Upper lobe of left lung (tissue), 6 donors: ENCODE data around the gene WT1. TPM values are rescaled to one million over a fixed set of nuclear protein-coding genes. Genes with fewer than 3 reads are reported as not detected.
"Not testable (repeated sequence)": the region's sequence is repeated elsewhere in the genome, so short reads cannot be mapped to it uniquely, and the experiment has no call there.

Source experiments
- ATAC-seq, 2 donors: fragments of 200-7000 bp; cut with Tn5 transposase; one replicate each; pipeline ENCODE4 v1.9.1; 2022; ENCODE audit warnings: mild to moderate bottlenecking in 2 of 2, moderate library complexity in 2 of 2; ENCODE audit not compliant: low FRiP score in 2 of 2
- DNase-seq, 2 donors: peaks; one replicate each; pipeline ENCODE4 v3.0.0-alpha.2; 2019 to 2020
- H3K27ac ChIP-seq, 4 donors: fragments of 200-600 bp; sonication (generic); one replicate each; pipeline ENCODE4 v1.5.1; 2016 to 2019
- H3K27me3 ChIP-seq, 4 donors: fragments of 200-600 bp; sonication (generic); one replicate each; pipeline ENCODE4 v1.5.1; 2017 to 2019
- H3K36me3 ChIP-seq, 4 donors: fragments of 200-600 bp; sonication (generic); one replicate each; pipeline ENCODE4 v1.5.1; 2016 to 2019
- H3K4me1 ChIP-seq, 4 donors: fragments of 200-600 bp; sonication (generic); one replicate each; pipeline ENCODE4 v1.5.1; 2018 to 2019
- H3K4me3 ChIP-seq, 4 donors: fragments of 200-600 bp; sonication (generic); one replicate each; pipeline ENCODE4 v1.5.1; 2017 to 2019; ENCODE audit warnings: mild to moderate bottlenecking in 2 of 4, moderate library complexity in 1 of 4
- H3K9me3 ChIP-seq, 4 donors: fragments of 200-600 bp; sonication (generic); one replicate each; pipeline ENCODE4 v1.5.1; 2018 to 2019
- CTCF ChIP-seq, 6 experiments: fragments of 450-650 bp in 4 of 6; fragments of 200-600 bp in 2 of 6; sonication (generic) in 2 of 6; IDR thresholded peaks; one replicate each; pipeline ENCODE4 v1.5.1; 2016 to 2019; ENCODE audit warnings: antibody characterized with exemption in 6 of 6
- EP300 ChIP-seq, 4 donors: sonication (generic); formaldehyde crosslinking; IDR thresholded peaks; one replicate each; pipeline ENCODE4 v1.5.1; 2017; ENCODE audit warnings: antibody characterized with exemption in 4 of 4, control low read depth in 2 of 4
- POLR2A ChIP-seq, 4 donors: fragments of 450-650 bp; IDR thresholded peaks; one replicate each; pipeline ENCODE4 v1.5.1; 2016 to 2017; ENCODE audit warnings: antibody characterized with exemption in 4 of 4, mild to moderate bottlenecking in 2 of 4
- POLR2AphosphoS5 ChIP-seq, 2 donors: sonication (generic); formaldehyde crosslinking; IDR thresholded peaks; one replicate each; pipeline ENCODE4 v1.5.1; 2017; ENCODE audit warnings: antibody characterized with exemption in 2 of 2
- WGBS, 2 donors: methylation state at CpG; one replicate each; pipeline ENCODE4 v1.1.5; 2017 to 2018; 5-methylcytosine and 5-hydroxymethylcytosine counted together
- total RNA-seq, 6 donors: library from RNA; depleted of rRNA in 4 of 6; stranded (reverse); fragments of >200 nt in 4 of 6; gene quantifications; one replicate each; pipeline versions ENCODE4 v1.1.0 to v1.2.1, GENCODE V29; 2016 to 2021
- donor health status: DM: no; HTN: no; CAD: no; lungs with moderate emphysema.
- donor health status: DM: no; HTN: yes; CAD: no; lungs with severe emphysema.

Gene WT1
- total RNA-seq, 6 donors from 2014 or later: 0.77 to 1.1 TPM; not detected in 4

- WGBS, 2 donors: 86 to 100% methylated on average over 1 to 8 of the region's 9 CpGs
- Histone ChIP-seq H3K27me3 (no peaks in the 10 kb centered on the region), H3K4me1 (no peaks in the 10 kb centered on the region), H3K4me3 (no peak overlapping the region), H3K9me3 (no peaks in the 10 kb centered on the region), H3K36me3 (no peaks in the 10 kb centered on the region), H3K27ac (no peak overlapping the region)
- TF ChIP-seq CTCF (IDR thresholded peaks at IDR 0.05) (no peak), EP300 (IDR thresholded peaks at IDR 0.05) (no peak), POLR2A (IDR thresholded peaks at IDR 0.05) (no peak), POLR2AphosphoS5 (IDR thresholded peaks at IDR 0.05) (no peak)
- peak in 1 of 2 donors; percentile 69 for DNase-seq
- ATAC-seq: peak in 1 of 2 donors; percentile 11
Observed at GRCh38 chr11:32381179-32381578, 54.2 kb downstream of the WT1 start.

GRCh38 chr11:32379719-32380118 is 55.6 kb downstream of the WT1 start:
- Histone ChIP-seq H3K4me1 (no peaks in the 10 kb centered on the region), H3K4me3 (no peak overlapping the region), H3K27ac (no peak overlapping the region), H3K9me3 (no peaks in the 10 kb centered on the region), H3K27me3 (no peaks in the 10 kb centered on the region), H3K36me3 (no peaks in the 10 kb centered on the region)
- DNase-seq (no peak), ATAC-seq (no peak)
- no peak for TF ChIP-seq POLR2AphosphoS5 (IDR thresholded peaks at IDR 0.05)
- TF ChIP-seq CTCF (IDR thresholded peaks at IDR 0.05): no peak
- no peak for TF ChIP-seq EP300 (IDR thresholded peaks at IDR 0.05)
- TF ChIP-seq POLR2A (IDR thresholded peaks at IDR 0.05): no peak
- 49 to 64% methylated on average over 7 to 10 of the region's 10 CpGs for WGBS, 2 donors

GRCh38 chr11:32375826-32376225 is 59.5 kb downstream of the WT1 start:
- no peak for DNase-seq
- Histone ChIP-seq H3K27me3 (no peaks in the 10 kb centered on the region), H3K36me3 (no peaks in the 10 kb centered on the region), H3K4me1 (no peaks in the 10 kb centered on the region), H3K27ac (no peak overlapping the region), H3K4me3 (no peak overlapping the region), H3K9me3 (no peaks in the 10 kb centered on the region)
- TF ChIP-seq POLR2AphosphoS5 (IDR thresholded peaks at IDR 0.05) (no peak), CTCF (IDR thresholded peaks at IDR 0.05) (no peak), EP300 (IDR thresholded peaks at IDR 0.05) (no peak), POLR2A (IDR thresholded peaks at IDR 0.05) (no peak)
- WGBS, 2 donors: 42 to 72% methylated on average over 1 of the region's 1 CpG
- ATAC-seq: no peak

- Histone ChIP-seq H3K9me3 (peaks cover 0 to 3% (median 0%) of the 10 kb centered on the region in 4 donors), H3K36me3 (no peaks in the 10 kb centered on the region), H3K27ac (no peak overlapping the region), H3K4me3 (no peak overlapping the region), H3K27me3 (no peaks in the 10 kb centered on the region), H3K4me1 (no peaks in the 10 kb centered on the region)
- DNase-seq (peak in 1 of 2 donors; percentile 26), ATAC-seq (peak; percentile 8 to 16)
- WGBS, 2 donors: 34 to 44% methylated on average over 11 to 13 of the region's 13 CpGs
- TF ChIP-seq EP300 (IDR thresholded peaks at IDR 0.05): no peak
- TF ChIP-seq POLR2A (IDR thresholded peaks at IDR 0.05): no peak
- no peak for TF ChIP-seq POLR2AphosphoS5 (IDR thresholded peaks at IDR 0.05)
- peak in 1 of 6 experiments; percentile 12 for TF ChIP-seq CTCF (IDR thresholded peaks at IDR 0.05)
Observed at GRCh38 chr11:32374261-32374711, 61.1 kb downstream of the WT1 start.

- ATAC-seq, H3K4me3 ChIP-seq, DNase-seq, H3K27me3 ChIP-seq, H3K27ac ChIP-seq, H3K4me1 ChIP-seq, H3K36me3 ChIP-seq: not testable (repeated sequence)
- H3K9me3 ChIP-seq: peaks cover 0 to 18% (median 5%) of the 10 kb centered on the region in 4 donors
Observed at GRCh38 chr11:32369987-32370386, 65.4 kb downstream of the WT1 start.
